ENCODE measurements around the gene BCAN. TPM values are rescaled to one million over a fixed set of nuclear protein-coding genes. Genes with fewer than 3 reads are reported as not detected.

Gene BCAN
- total RNA-seq, 1 experiment from 2014 or later, result 3.6 TPM

- no peak for TF ChIP-seq ATF2 (CRISPR knock-in tag; IDR thresholded peaks at IDR 0.05; ENCODE audit: borderline replicate concordance, low read depth)
- 0 out of 2 replicates have a peak, but pooled peaks have one; percentile 5 for TF ChIP-seq NFYB (CRISPR knock-in tag; conservative IDR thresholded peaks at IDR 0.05; ENCODE audit: low read depth)
- TF ChIP-seq NR1H2 (CRISPR knock-in tag; IDR thresholded peaks at IDR 0.05), result no peak
Measured at GRCh38 chr1:156624814-156625435, 17.0 kb upstream of the BCAN start (continued).

GRCh38 chr1:156625436-156626078 is 16.4 kb upstream of the BCAN start:
- 0 out of 2 replicates have a peak, but pooled peaks have one; percentile 38 for TF ChIP-seq RELA (CRISPR knock-in tag; IDR thresholded peaks at IDR 0.05; ENCODE audit: borderline replicate concordance)
- TF ChIP-seq, protein P1, sequence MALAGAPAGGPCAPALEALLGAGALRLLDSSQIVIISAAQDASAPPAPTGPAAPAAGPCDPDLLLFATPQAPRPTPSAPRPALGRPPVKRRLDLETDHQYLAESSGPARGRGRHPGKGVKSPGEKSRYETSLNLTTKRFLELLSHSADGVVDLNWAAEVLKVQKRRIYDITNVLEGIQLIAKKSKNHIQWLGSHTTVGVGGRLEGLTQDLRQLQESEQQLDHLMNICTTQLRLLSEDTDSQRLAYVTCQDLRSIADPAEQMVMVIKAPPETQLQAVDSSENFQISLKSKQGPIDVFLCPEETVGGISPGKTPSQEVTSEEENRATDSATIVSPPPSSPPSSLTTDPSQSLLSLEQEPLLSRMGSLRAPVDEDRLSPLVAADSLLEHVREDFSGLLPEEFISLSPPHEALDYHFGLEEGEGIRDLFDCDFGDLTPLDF (CRISPR knock-in tag; IDR thresholded peaks at IDR 0.05), result no peak
- no peak for TF ChIP-seq SP1 (CRISPR knock-in tag; conservative IDR thresholded peaks at IDR 0.05)
- peak; percentile 26; the same call in 1 of the 2 replicates for TF ChIP-seq NFE2L1 (CRISPR knock-in tag; IDR thresholded peaks at IDR 0.05)
- TF ChIP-seq, protein P2, sequence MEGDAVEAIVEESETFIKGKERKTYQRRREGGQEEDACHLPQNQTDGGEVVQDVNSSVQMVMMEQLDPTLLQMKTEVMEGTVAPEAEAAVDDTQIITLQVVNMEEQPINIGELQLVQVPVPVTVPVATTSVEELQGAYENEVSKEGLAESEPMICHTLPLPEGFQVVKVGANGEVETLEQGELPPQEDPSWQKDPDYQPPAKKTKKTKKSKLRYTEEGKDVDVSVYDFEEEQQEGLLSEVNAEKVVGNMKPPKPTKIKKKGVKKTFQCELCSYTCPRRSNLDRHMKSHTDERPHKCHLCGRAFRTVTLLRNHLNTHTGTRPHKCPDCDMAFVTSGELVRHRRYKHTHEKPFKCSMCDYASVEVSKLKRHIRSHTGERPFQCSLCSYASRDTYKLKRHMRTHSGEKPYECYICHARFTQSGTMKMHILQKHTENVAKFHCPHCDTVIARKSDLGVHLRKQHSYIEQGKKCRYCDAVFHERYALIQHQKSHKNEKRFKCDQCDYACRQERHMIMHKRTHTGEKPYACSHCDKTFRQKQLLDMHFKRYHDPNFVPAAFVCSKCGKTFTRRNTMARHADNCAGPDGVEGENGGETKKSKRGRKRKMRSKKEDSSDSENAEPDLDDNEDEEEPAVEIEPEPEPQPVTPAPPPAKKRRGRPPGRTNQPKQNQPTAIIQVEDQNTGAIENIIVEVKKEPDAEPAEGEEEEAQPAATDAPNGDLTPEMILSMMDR (IDR thresholded peaks at IDR 0.05), result peak; percentile 94
- POLR2A ChIA-PET, result interaction anchor here (2.0 to 2.3 kb wide), 2 partner anchors 18 to 51 kb away, joined by 8 to 16 read pairs; partner anchors contain the start of gene NES
- Mint-ChIP-seq H3K4me3 (peak overlapping the region; percentile 79), H3K4me1 (peaks cover 6% of the 10 kb centered on the region), H3K9me3 (no peaks in the 10 kb centered on the region), H3K36me3 (no peaks in the 10 kb centered on the region), H3K27me3 (ENCODE audit: low read depth) (peaks cover 83% of the 10 kb centered on the region), H3K27ac (no peak overlapping the region)
- DNase-seq (ENCODE audit: low spot score) (peak; percentile 66), ATAC-seq (peak; percentile 40)
- CTCF ChIA-PET, result interaction anchor here (1.1 to 13.2 kb wide), 16 partner anchors 10 to 302 kb away, joined by 4 to 365 read pairs (median 14); partner anchors contain the start of genes BCAN, MEF2D and NES

- DNase-seq (ENCODE audit: low spot score) (no peak), ATAC-seq (no peak)
- H3K36me3 Mint-ChIP-seq, result no peaks in the 10 kb centered on the region
- peaks cover 9% of the 10 kb centered on the region for H3K4me1 Mint-ChIP-seq
- TF ChIP-seq CREM (CRISPR knock-in tag; IDR thresholded peaks at IDR 0.05) (no peak), RORB (CRISPR knock-in tag; IDR thresholded peaks at IDR 0.05) (no peak), ZBTB43 (CRISPR knock-in tag; IDR thresholded peaks at IDR 0.05) (no peak), MXD4 (CRISPR knock-in tag; IDR thresholded peaks at IDR 0.05; ENCODE audit: borderline replicate concordance) (no peak), CREB1 (CRISPR knock-in tag; IDR thresholded peaks at IDR 0.05) (no peak), NR2C2 (CRISPR knock-in tag; IDR thresholded peaks at IDR 0.05) (no peak), FOXP4 (CRISPR knock-in tag; IDR thresholded peaks at IDR 0.05) (no peak), ZNF423 (CRISPR knock-in tag; IDR thresholded peaks at IDR 0.05) (no peak), PREB (CRISPR knock-in tag; IDR thresholded peaks at IDR 0.05; ENCODE audit: borderline replicate concordance) (no peak), MYBL2 (CRISPR knock-in tag; IDR thresholded peaks at IDR 0.05) (no peak), NFE2L1 (CRISPR knock-in tag; IDR thresholded peaks at IDR 0.05) (no peak), ZNF263 (CRISPR knock-in tag; IDR thresholded peaks at IDR 0.05; ENCODE audit: low read depth) (no peak), PRRX2 (CRISPR knock-in tag; IDR thresholded peaks at IDR 0.05) (no peak), ZNF219 (CRISPR knock-in tag; IDR thresholded peaks at IDR 0.05; ENCODE audit: borderline replicate concordance) (no peak)
- ChIA-PET CTCF (interaction anchor here (0.7 to 13.2 kb wide), 12 partner anchors 9 to 302 kb away, joined by 3 to 365 read pairs (median 22); partner anchors contain the start of genes BCAN and NES), POLR2A (no interaction called here)
- peaks cover 78% of the 10 kb centered on the region for H3K27me3 Mint-ChIP-seq (ENCODE audit: low read depth)
- H3K4me3 Mint-ChIP-seq, result peak overlapping the region; percentile 76
- no peaks in the 10 kb centered on the region for H3K9me3 Mint-ChIP-seq
- H3K27ac Mint-ChIP-seq, result no peak overlapping the region
Measured at GRCh38 chr1:156626079-156626438, 15.9 kb upstream of the BCAN start.
